ENCODE data around the gene CSNK1E. TPM values are rescaled to one million over a fixed set of nuclear protein-coding genes. Genes with fewer than 3 reads are reported as not detected.

Gene CSNK1E
- polyA plus RNA-seq, 1 donor (not counting 4 experiments of a cell fraction or from before 2014, with no cell fraction given): 168 TPM

GRCh38 chr22:38290347-38290746 lies 26.9 kb downstream of the CSNK1E start:
- no peaks in the 10 kb centered on the region for H3K4me1 ChIP-seq (ENCODE audit: control insufficient read depth, extremely low read depth, insufficient read depth, low read length)
- H3K9me1 ChIP-seq (ENCODE audit: control insufficient read depth, extremely low read depth, insufficient read depth, low read length): no peaks in the 10 kb centered on the region
- peaks cover under 1% of the 10 kb centered on the region for H4K20me1 ChIP-seq (ENCODE audit: control insufficient read depth, extremely low read depth, insufficient read depth, low read length)
- no peak for DNase-seq (ENCODE audit: low read depth, low spot score)
- H3K9ac ChIP-seq (ENCODE audit: control insufficient read depth, extremely low read depth, insufficient read depth, low read length): no peak overlapping the region
- no peak overlapping the region for H3K27ac ChIP-seq (ENCODE audit: control insufficient read depth, insufficient read depth, low read length)
- FAIRE-seq: no peak
- H2AFZ ChIP-seq (ENCODE audit: control insufficient read depth, low read length): no peak overlapping the region
- no peaks in the 10 kb centered on the region for H3K27me3 ChIP-seq (ENCODE audit: control insufficient read depth, extremely low read depth, insufficient read depth, low read length)
- peaks cover 42 to 58% of the 10 kb centered on the region in 2 experiments for H3K36me3 ChIP-seq (ENCODE audit: control insufficient read depth in 2 of 2, extremely low read depth in 1 of 2, insufficient read depth in 2 of 2, low read length in 2 of 2)
- no peak overlapping the region for H3K4me2 ChIP-seq (ENCODE audit: control insufficient read depth, extremely low read depth, insufficient read depth, low read depth, low read length)
- peaks cover 3% of the 10 kb centered on the region for H3K79me2 ChIP-seq (ENCODE audit: control insufficient read depth, insufficient read depth, low read length)
- H3K4me3 ChIP-seq (ENCODE audit: control insufficient read depth in 2 of 3, extremely low read depth in 1 of 3, insufficient read depth in 2 of 3, low read depth in 1 of 3, low read length in 3 of 3): no peak overlapping the region
- dilution Hi-C loops (cut with MboI; ENCODE audit: extremely low pct_ligation_motif_present, low sequenced_read_pairs): no loop called here
- no peak for TF ChIP-seq EZH2 (IDR thresholded peaks at IDR 0.05; ENCODE audit: low read length)
- no peak for TF ChIP-seq CTCF (optimal IDR thresholded peaks at IDR 0.05 in 1 of 3, IDR thresholded peaks at IDR 0.05 in 1 of 3, conservative IDR thresholded peaks at IDR 0.05 in 1 of 3; ENCODE audit: extremely low read depth in 1 of 3, insufficient read depth in 2 of 3, low read length in 3 of 3)
- H3K9me3 ChIP-seq (ENCODE audit: control insufficient read depth, low read depth, low read length): no peaks in the 10 kb centered on the region

GRCh38 chr22:38289583-38290082 lies 27.6 kb downstream of the CSNK1E start:
- Histone ChIP-seq H4K20me1 (ENCODE audit: control insufficient read depth, extremely low read depth, insufficient read depth, low read length) (no peaks in the 10 kb centered on the region), H3K4me1 (ENCODE audit: control insufficient read depth, extremely low read depth, insufficient read depth, low read length) (no peaks in the 10 kb centered on the region), H3K79me2 (ENCODE audit: control insufficient read depth, insufficient read depth, low read length) (no peaks in the 10 kb centered on the region), H3K9ac (ENCODE audit: control insufficient read depth, extremely low read depth, insufficient read depth, low read length) (no peak overlapping the region), H3K36me3 (ENCODE audit: control insufficient read depth in 2 of 2, extremely low read depth in 1 of 2, insufficient read depth in 2 of 2, low read length in 2 of 2) (peaks cover 40 to 51% of the 10 kb centered on the region in 2 experiments), H3K27me3 (ENCODE audit: control insufficient read depth, extremely low read depth, insufficient read depth, low read length) (no peaks in the 10 kb centered on the region), H2AFZ (ENCODE audit: control insufficient read depth, low read length) (no peak overlapping the region), H3K27ac (ENCODE audit: control insufficient read depth, insufficient read depth, low read length) (no peak overlapping the region), H3K9me3 (ENCODE audit: control insufficient read depth, low read depth, low read length) (no peaks in the 10 kb centered on the region), H3K4me2 (ENCODE audit: control insufficient read depth, extremely low read depth, insufficient read depth, low read depth, low read length) (no peak overlapping the region), H3K9me1 (ENCODE audit: control insufficient read depth, extremely low read depth, insufficient read depth, low read length) (no peaks in the 10 kb centered on the region), H3K4me3 (ENCODE audit: control insufficient read depth in 2 of 3, extremely low read depth in 1 of 3, insufficient read depth in 2 of 3, low read depth in 1 of 3, low read length in 3 of 3) (no peak overlapping the region)
- FAIRE-seq: no peak
- no peak for TF ChIP-seq EZH2 (IDR thresholded peaks at IDR 0.05; ENCODE audit: low read length)
- no peak for TF ChIP-seq CTCF (optimal IDR thresholded peaks at IDR 0.05 in 1 of 3, IDR thresholded peaks at IDR 0.05 in 1 of 3, conservative IDR thresholded peaks at IDR 0.05 in 1 of 3; ENCODE audit: extremely low read depth in 1 of 3, insufficient read depth in 2 of 3, low read length in 3 of 3)
- dilution Hi-C loops (cut with MboI; ENCODE audit: extremely low pct_ligation_motif_present, low sequenced_read_pairs): no loop called here
- no peak for DNase-seq (ENCODE audit: low read depth, low spot score)
